Body of pancreas (tissue), 4 donors: ENCODE measurements around the gene EP400.

Experiments
- POLR2A ChIP-seq, 3 donors: fragments of 450-650 bp; IDR thresholded peaks; one replicate each; pipeline ENCODE4 v1.6.1; 2016; ENCODE audit warnings: antibody characterized with exemption in 3 of 3, mild to moderate bottlenecking in 2 of 3
- TF ChIP-seq, protein P1 (sequence below), 7 experiments: fragments of 450-650 bp in 4 of 7; fragments of 200-600 bp in 3 of 7; sonication (generic) in 3 of 7; IDR thresholded peaks; one replicate each; pipeline ENCODE4 v1.5.1; 2016 to 2019; ENCODE audit warnings: antibody characterized with exemption in 7 of 7

DNA sequence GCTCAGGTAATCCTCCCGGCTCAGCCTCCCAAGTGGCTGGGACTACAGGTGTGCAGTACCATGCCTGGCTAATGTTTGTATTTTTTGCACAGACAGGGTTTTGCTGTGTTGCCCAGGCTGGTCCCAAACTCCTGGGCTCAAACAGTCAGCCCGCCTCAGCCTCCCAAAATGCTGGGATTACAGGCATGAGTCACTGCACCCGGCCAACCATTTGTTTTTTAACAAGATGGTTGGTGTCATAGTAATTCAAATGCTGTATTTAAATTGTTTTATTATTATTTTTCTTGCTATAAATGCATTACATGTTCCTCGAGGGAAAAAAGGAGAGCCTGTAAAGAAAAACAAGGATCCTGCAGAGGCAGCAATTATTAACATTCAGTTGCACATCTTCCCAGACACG is 83.9 kb downstream of the EP400 start:
- TF ChIP-seq, protein P1, sequence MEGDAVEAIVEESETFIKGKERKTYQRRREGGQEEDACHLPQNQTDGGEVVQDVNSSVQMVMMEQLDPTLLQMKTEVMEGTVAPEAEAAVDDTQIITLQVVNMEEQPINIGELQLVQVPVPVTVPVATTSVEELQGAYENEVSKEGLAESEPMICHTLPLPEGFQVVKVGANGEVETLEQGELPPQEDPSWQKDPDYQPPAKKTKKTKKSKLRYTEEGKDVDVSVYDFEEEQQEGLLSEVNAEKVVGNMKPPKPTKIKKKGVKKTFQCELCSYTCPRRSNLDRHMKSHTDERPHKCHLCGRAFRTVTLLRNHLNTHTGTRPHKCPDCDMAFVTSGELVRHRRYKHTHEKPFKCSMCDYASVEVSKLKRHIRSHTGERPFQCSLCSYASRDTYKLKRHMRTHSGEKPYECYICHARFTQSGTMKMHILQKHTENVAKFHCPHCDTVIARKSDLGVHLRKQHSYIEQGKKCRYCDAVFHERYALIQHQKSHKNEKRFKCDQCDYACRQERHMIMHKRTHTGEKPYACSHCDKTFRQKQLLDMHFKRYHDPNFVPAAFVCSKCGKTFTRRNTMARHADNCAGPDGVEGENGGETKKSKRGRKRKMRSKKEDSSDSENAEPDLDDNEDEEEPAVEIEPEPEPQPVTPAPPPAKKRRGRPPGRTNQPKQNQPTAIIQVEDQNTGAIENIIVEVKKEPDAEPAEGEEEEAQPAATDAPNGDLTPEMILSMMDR (IDR thresholded peaks at IDR 0.05) = no peak
- no peak for TF ChIP-seq POLR2A (IDR thresholded peaks at IDR 0.05)
